Natural killer cell (primary cell): ENCODE data around the gene CD163L1. TPM values are rescaled to one million over a fixed set of nuclear protein-coding genes. Genes with fewer than 3 reads are reported as not detected.

Experiments used
- ATAC-seq, 3 donors: fragments of 150-1000 bp in 2 of 3; fragments of 200-7000 bp in 1 of 3; cut with Tn5 transposase; 1 replicate in 1 of 3; 2 replicates in 2 of 3; pipeline ENCODE4 v1.10.0; 2021; ENCODE audit warnings: mild to moderate bottlenecking in 2 of 3, moderate library complexity in 2 of 3
- DNase-seq, 2 donors: peaks; one replicate each; pipeline versions ENCODE4 v3.0.0 to v3.0.0-alpha.2; 2013 to 2021; ENCODE audit warnings: mixed read lengths in 1 of 2
- H3K27ac ChIP-seq: one replicate; pipeline ENCODE4 v1.5.1; 2013; ENCODE audit warnings: mild to moderate bottlenecking, low read length
- H3K27me3 ChIP-seq: one replicate; pipeline ENCODE4 v1.6.1; 2013; ENCODE audit warnings: low read length; ENCODE audit not compliant: control insufficient read depth, insufficient read depth
- H3K36me3 ChIP-seq: one replicate; pipeline ENCODE4 v1.6.1; 2013; ENCODE audit warnings: low read length; ENCODE audit not compliant: control insufficient read depth, insufficient read depth
- H3K4me1 ChIP-seq: one replicate; pipeline ENCODE4 v1.6.1; 2013; ENCODE audit warnings: low read length; ENCODE audit not compliant: control insufficient read depth, insufficient read depth
- H3K4me3 ChIP-seq: one replicate; pipeline ENCODE4 v1.5.1; 2013; ENCODE audit warnings: low read length
- H3K9me3 ChIP-seq: one replicate; pipeline ENCODE4 v1.6.1; 2013; ENCODE audit warnings: low read length; ENCODE audit not compliant: control insufficient read depth, insufficient read depth
- H3K27ac Mint-ChIP-seq, 2 donors: one replicate each; pipeline ENCODE4 v1.8.0; 2022; ENCODE audit warnings: mild to moderate bottlenecking in 2 of 2, mixed read lengths in 2 of 2, moderate library complexity in 1 of 2
- H3K27me3 Mint-ChIP-seq, 2 donors: one replicate each; pipeline ENCODE4 v1.8.0; 2022; ENCODE audit warnings: low read depth in 2 of 2, mixed read lengths in 2 of 2
- H3K36me3 Mint-ChIP-seq: one replicate; pipeline ENCODE4 v1.8.0; 2022; ENCODE audit warnings: mixed read lengths
- H3K4me1 Mint-ChIP-seq, 2 donors: one replicate each; pipeline ENCODE4 v1.8.0; 2022; ENCODE audit warnings: mixed read lengths in 2 of 2
- H3K4me3 Mint-ChIP-seq: one replicate; pipeline ENCODE4 v1.8.0; 2022; ENCODE audit warnings: mild to moderate bottlenecking, moderate library complexity, mixed read lengths
- H3K9me3 Mint-ChIP-seq, 2 donors: one replicate each; pipeline ENCODE4 v1.8.0; 2022; ENCODE audit warnings: mixed read lengths in 2 of 2
- WGBS: methylation state at CpG from one replicate; pipeline ENCODE4 v1.1.7; 2013; ENCODE audit warnings: missing lambda C conversion rate; ENCODE audit not compliant: insufficient coverage; 5-methylcytosine and 5-hydroxymethylcytosine counted together
- intact Hi-C: fragments of 100-400 bp; cut with micrococcal nuclease; formaldehyde crosslinking; loops from one replicate; pipeline ENCODE4 v1.14.2; 2022
- total RNA-seq, 4 donors: library from RNA; stranded (reverse); fragments of 120-200 nt in 1 of 4; gene quantifications; one replicate each; pipeline versions ENCODE4 v1.2.3 to v1.2.4, GENCODE V29; 2013 to 2022
- TF ChIP-seq, protein P1 (sequence below): fragments of 200-600 bp; IDR thresholded peaks from one replicate; pipeline ENCODE4 v1.8.0; 2022; ENCODE audit warnings: antibody characterized with exemption

CD163L1 gene
- total RNA-seq, 3 donors from 2014 or later (not counting 1 experiment from before 2014, with no cell fraction given), result 0.34 TPM; not detected in 2

DNA sequence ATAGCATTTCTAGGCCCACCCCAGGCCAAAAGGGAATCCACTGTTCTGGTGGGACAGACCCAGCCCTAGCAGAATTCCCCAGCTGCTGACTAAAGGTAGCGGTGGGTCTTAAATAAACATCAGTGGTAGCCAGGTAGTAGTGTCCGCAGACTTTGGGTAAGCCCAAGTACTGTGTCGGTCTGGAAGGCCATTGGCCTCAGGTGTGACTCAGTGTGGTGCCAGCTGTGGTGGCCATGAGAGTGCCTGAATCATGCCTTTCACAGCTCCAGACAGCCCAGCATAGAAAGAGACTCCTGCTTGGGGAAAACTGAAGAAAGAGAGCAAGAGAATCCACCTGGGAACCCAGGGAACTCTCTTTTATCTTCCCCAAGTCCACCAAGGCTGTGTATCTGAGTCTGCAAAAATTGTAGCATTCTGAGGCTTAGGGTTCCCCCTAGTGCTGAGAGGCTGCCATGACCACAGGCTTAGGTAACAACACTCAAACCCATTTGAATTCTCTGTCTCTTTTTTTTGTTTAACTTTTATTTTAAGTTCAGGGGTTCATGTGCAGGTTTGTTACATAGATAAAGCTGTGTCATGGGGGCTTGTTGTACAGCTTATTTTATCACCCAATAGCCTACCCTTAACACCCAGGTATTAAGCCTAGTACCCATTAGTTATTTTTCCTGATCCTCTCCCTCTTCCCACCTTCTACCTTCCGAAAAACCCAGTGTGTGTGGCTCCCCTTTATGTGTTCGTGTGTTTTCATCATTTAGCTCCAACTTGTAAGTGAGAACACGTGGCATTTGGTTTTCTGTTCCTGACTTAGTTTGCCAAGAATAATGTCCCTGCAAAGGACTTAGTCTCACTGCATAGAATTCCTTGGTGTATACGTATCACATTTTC, 16.7 kb upstream of the CD163L1 start:
- Histone ChIP-seq H3K4me1 (no peaks in the 10 kb centered on the region), H3K27me3 (peaks cover 4% of the 10 kb centered on the region), H3K9me3 (no peaks in the 10 kb centered on the region), H3K27ac (no peak overlapping the region), H3K4me3 (no peak overlapping the region), H3K36me3 (no peaks in the 10 kb centered on the region)
- peaks cover 5 to 21% of the 10 kb centered on the region in 2 donors for H3K27me3 Mint-ChIP-seq
- DNase-seq (peak; percentile 43 to 72), ATAC-seq (peak; percentile 77 to 83 (median 80))
- intact Hi-C loops, result loop anchor here (1.0 kb wide), 2 partner anchors 140 to 241 kb away; no protein-coding TSS in a partner anchor
- WGBS, result 76% methylated on average over 7 of the region's 7 CpGs
- H3K9me3 Mint-ChIP-seq, result no peaks in the 10 kb centered on the region
- H3K36me3 Mint-ChIP-seq, result no peaks in the 10 kb centered on the region
- H3K27ac Mint-ChIP-seq, result no peak overlapping the region
- TF ChIP-seq, protein P1, sequence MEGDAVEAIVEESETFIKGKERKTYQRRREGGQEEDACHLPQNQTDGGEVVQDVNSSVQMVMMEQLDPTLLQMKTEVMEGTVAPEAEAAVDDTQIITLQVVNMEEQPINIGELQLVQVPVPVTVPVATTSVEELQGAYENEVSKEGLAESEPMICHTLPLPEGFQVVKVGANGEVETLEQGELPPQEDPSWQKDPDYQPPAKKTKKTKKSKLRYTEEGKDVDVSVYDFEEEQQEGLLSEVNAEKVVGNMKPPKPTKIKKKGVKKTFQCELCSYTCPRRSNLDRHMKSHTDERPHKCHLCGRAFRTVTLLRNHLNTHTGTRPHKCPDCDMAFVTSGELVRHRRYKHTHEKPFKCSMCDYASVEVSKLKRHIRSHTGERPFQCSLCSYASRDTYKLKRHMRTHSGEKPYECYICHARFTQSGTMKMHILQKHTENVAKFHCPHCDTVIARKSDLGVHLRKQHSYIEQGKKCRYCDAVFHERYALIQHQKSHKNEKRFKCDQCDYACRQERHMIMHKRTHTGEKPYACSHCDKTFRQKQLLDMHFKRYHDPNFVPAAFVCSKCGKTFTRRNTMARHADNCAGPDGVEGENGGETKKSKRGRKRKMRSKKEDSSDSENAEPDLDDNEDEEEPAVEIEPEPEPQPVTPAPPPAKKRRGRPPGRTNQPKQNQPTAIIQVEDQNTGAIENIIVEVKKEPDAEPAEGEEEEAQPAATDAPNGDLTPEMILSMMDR, result peak; percentile 76
- no peaks in the 10 kb centered on the region for H3K4me1 Mint-ChIP-seq
- no peak overlapping the region for H3K4me3 Mint-ChIP-seq

DNA sequence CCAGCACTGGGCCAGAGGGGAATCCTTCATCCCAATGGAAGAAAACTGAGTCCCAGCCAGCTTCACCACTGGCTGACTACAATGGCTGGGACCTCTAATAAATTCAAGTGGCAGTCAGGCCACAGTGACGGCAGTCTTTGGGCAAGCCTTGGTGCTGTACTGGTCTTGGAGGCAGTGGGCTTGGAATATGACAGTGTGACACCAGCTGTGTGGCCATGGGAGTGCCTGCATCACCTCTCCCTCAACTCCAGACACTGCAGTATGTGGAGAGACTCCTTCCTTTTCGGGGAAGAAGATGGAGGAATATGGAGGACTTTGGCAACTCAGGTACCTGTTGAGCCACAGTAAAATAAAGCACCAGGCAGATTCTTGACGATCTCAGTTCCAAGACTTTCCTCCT, 16.0 kb upstream of the CD163L1 start:
- 94% methylated on average over 3 of the region's 3 CpGs for WGBS
- H3K9me3 ChIP-seq, result no peaks in the 10 kb centered on the region
- Mint-ChIP-seq H3K9me3 (no peaks in the 10 kb centered on the region), H3K4me3 (no peak overlapping the region), H3K4me1 (no peaks in the 10 kb centered on the region), H3K27me3 (peaks cover 4 to 17% of the 10 kb centered on the region in 2 donors), H3K27ac (no peak overlapping the region), H3K36me3 (no peaks in the 10 kb centered on the region)
- no peaks in the 10 kb centered on the region for H3K36me3 ChIP-seq
- no peak overlapping the region for H3K4me3 ChIP-seq
- TF ChIP-seq, protein P1, result no peak
- no peak for DNase-seq
- peaks cover 2% of the 10 kb centered on the region for H3K27me3 ChIP-seq
- intact Hi-C loops, result loop anchor here (1.0 kb wide), 2 partner anchors 140 to 241 kb away; no protein-coding TSS in a partner anchor
- H3K4me1 ChIP-seq, result no peaks in the 10 kb centered on the region
- no peak for ATAC-seq
- H3K27ac ChIP-seq, result no peak overlapping the region

DNA sequence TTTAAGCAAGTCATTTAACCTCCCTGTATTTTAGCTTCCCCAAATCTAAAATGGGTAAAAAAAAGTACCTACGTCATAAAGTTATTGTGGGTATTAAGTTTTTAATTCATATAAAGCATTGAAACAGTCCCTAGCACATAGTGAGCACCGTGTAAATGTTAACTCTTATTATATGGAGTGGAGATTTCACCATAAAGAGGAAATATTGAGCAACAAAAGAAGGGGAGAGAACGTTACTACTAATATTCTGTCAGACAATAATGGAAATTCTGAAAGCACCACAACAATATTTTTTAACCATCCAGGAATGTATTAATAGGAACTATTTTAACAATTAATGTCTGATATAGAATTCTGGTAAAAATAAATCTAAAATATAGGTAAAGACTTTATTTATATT, 7.8 kb upstream of the CD163L1 start:
- no peaks in the 10 kb centered on the region for H3K9me3 Mint-ChIP-seq
- H3K27me3 Mint-ChIP-seq, result peaks cover 6 to 12% of the 10 kb centered on the region in 2 donors

More for the DNA sequence above, 7.8 kb upstream of the CD163L1 start:
- no peak overlapping the region for H3K4me3 ChIP-seq
- H3K27me3 ChIP-seq, result no peaks in the 10 kb centered on the region
- TF ChIP-seq, protein P1, result no peak
- peaks cover 3% of the 10 kb centered on the region for H3K9me3 ChIP-seq
- no peaks in the 10 kb centered on the region for H3K4me1 Mint-ChIP-seq
- no peaks in the 10 kb centered on the region for H3K36me3 ChIP-seq
- DNase-seq (no peak), ATAC-seq (no peak)
- no peaks in the 10 kb centered on the region for H3K4me1 ChIP-seq
- intact Hi-C loops, result no loop called here
- H3K27ac ChIP-seq, result no peak overlapping the region
- no CpG with 5 or more reads among the region's 3 CpGs for WGBS
- H3K36me3 Mint-ChIP-seq, result no peaks in the 10 kb centered on the region
- no peak overlapping the region for H3K27ac Mint-ChIP-seq
- no peak overlapping the region for H3K4me3 Mint-ChIP-seq
